ENCODE measurements around the gene HOXB2.

GRCh38 chr17:48559840-48560817 is 15.2 kb upstream of the HOXB2 start:
- TF ChIP-seq CTCF (IDR thresholded peaks at IDR 0.05; ENCODE audit: insufficient read depth, low read length, poor library complexity, severe bottlenecking), result no peak
- TF ChIP-seq EZH2phosphoT487 (conservative IDR thresholded peaks at IDR 0.05; ENCODE audit: low read length), result no peak

All from SU-DHL-6 (cell line).